ENCODE results near the gene SPHK1.

The SPHK1 gene

GRCh38 chr17:76365256-76365903 lies 19.0 kb upstream of the SPHK1 start:
- no peak for DNase-seq

DNA sequence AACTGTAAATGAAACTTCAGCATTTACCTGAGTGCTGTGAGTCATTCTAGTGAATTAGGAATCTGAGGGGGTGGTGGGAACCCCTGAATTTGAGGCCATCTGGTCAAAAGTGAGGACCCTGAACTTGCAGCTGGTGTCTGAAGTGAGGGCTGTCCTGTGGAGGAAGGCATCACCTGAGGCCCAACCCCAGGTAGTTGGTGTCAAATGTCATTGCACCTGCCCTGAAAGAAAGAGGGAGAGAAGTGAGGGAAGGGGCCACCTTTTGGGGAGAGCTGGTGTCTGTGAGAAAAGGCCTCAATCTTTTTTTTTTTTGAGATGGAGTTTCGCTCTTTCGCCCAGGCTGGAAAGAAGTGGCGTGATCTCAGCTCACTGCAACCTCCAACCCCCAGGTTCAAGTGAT lies 18.2 kb upstream of the SPHK1 start:
- no peak for DNase-seq

DNA sequence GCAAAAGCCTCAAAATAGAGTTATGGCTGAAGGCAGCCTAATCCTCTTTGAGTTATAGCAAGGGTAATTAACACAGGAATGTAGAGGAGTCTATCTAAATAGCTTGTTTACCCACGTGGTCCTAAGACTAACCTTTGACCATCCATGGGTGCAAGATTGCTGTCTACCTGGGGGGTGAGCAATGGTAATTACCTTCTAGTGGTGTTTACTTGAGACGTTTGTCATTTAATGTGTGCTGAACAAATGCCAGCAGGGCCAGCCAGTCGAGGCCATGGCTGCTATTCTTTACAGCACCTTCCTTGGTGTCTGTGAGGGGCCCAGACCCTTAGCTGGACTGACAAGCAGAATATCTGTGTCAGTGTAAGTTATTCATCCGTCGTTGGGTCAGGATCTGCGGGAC lies 16.8 kb upstream of the SPHK1 start:
- DNase-seq, result no peak

DNA sequence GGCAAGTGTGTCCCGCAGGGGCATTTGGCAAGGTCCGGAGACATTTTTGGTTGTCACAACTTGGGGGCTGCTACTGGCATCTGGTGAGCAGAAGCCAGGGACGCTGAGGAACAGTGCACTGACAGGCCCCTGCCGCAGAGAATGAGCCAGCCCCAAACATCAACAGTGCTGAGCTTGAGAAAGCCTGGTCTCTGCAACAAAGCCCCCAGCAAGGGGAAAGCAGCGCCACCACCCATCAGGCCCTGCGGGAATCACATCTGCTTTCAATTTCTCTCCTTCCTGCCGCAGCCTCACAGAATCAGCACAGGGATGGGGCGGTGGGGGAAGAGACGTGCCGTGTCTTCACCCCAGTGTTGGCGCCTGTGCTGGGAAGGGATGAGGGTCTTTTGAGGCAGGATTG lies 15.9 kb upstream of the SPHK1 start:
- no peak for DNase-seq

DNA sequence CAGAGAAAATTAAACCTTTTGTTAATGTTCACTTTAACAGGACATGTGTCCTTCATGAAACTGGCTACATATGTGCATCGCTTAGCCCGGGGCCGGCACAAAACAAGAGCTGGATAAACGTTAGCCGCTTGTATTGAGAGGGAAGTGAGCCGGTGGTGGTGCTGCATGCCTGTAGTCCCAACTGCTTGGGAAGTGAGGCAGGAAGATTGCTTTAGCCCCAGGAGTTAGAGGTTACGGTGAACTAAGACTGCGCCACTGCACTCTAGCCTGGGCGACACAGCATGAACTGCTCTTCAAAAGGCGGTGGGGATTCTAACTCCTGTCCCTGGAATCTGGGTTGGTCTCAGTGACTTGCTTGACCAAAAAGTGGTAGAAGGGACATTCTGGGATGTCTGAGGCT lies 15.0 kb upstream of the SPHK1 start:
- DNase-seq, result no peak

GRCh38 chr17:76369804-76370203 lies 14.6 kb upstream of the SPHK1 start:
- no peak for DNase-seq

DNA sequence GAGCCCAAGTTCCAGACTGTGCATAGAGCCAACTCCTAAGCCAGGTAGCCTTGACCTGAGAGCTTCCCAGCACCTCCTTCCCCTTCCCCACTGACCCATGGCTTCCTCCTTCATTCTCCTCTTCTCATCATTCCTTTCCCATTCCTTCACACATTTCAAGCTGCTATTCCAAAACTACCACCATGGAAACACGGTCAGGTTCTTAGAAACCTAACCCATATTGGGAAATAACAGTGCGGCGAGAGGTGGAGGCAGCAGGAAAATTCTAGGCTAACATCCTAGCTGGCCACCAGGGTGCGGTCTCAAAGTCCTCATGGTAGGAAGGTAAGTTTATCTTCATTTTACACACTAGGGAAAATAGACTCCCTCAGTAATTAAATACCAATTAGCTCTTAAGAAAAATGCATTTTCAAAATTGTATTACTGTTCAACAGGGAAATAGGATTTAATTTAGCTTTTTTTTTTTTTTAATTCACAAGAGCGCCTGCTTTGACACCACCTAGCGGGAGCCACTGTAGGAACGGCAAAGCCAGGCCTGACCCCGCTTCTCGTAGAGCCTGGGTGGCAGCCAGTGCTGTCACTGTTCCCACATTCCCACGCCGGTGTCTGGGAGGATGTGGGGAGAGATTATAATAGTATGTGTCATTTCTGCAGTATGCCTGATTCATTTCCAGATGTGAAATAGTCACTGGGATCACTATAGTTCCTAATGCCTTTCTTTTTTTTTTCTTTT lies 14.0 kb upstream of the SPHK1 start:
- DNase-seq, result peak; percentile 82

GRCh38 chr17:76371656-76372628 lies 12.5 kb upstream of the SPHK1 start:
- DNase-seq, result no peak

DNA sequence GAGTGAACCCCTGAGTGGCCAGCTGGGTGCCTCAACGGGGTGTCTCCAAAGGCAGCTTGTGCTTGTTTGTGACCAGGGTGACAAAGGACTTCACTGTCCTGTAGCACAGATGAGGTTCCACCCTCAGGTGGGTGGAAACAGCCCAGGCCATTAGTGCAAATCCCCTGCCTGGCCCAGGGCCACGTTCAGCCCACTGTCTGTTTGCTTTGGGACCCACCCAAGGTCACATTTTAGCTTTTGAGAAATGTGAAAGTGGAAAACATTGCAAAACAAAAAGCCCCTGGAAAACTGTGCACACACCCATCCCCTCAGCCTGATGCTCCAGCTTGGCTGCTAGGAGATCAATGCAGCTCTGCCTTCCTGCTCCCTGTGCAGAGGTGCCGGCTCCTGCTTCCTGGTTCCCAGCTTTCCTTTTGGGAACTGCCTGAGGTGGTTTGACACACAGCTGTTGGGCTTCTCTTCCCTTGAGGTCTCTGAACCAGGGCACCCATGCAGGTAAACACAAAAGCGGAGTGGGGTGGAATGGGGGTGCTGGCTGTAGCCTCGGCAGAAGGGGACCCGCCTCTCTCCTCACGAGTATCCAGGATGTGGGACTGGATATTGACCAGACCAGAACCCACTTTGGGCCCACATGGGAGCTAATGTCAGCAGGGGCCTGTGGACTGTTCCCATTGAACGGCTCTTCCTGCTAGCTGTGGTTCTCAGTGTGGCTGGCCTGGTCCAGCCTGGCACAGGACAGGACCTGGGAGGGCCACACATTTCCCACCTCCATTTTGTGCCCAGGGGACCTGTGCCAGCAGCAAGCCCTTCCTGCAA lies 7.9 kb upstream of the SPHK1 start:
- no peak for DNase-seq

- DNase-seq, result no peak
Measured at GRCh38 chr17:76378548-76379274, 5.7 kb upstream of the SPHK1 start.

DNA sequence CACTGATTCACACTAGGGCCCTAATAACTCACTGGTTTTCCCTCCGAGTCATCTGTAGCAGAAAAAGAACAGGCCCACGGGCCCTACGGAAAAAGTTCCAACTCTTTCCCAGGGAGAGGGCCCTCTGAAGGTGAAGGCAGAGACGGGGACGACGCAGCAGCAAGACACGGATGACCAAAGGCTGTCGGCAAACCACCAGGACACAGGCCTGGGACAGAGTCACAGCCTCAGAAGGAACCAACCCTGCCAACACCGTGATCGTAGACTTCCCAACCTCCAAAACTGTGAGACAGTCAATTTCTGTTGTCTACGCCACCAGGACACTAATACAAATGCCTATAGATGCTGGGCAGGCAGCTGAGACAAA lies 5.2 kb upstream of the SPHK1 start:
- no peak for DNase-seq

GRCh38 chr17:76379646-76380376 lies 4.6 kb upstream of the SPHK1 start:
- no peak for DNase-seq

GRCh38 chr17:76381633-76382350 lies 2.6 kb upstream of the SPHK1 start:
- DNase-seq, result no peak

- peak; percentile 65 for DNase-seq
Measured at GRCh38 chr17:76382351-76382802, 2.0 kb upstream of the SPHK1 start.

- peak; percentile 65 for DNase-seq
Measured at GRCh38 chr17:76382803-76383545, 1.4 kb upstream of the SPHK1 start.

DNA sequence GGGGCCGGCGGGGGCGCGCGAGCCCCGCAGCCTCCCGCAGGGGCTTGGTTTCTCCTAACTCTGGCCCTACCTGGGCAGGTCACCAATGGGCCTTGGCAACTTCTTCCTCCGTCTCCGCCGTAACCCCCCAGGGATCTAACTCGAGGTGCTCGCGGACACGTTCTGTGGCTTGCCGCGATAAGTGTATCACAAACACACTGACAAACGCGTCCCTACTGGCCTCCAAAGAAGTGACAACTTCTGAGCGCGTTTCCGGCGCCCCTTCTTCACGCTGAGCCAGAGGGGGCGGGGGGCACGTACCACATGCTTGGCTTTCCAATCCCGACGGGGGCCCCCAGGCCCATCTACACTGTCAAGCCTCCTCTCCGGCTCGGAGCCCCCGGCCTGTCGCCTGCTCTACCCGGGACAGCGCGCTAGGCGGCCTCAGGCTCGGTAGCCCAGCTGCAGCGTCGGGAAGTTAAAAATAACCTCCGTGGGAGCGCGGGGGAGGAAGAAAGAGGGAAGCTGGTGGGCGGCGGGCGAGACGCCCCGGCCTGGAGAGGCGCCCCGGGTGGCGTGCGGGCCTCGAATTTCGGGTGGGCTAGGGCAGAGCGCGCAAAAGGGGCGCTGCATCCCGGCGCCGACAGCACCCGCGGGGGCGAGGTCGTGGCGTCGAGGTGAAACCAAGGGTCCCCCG lies 725 bp upstream of the SPHK1 start:
- DNase-seq, result peak; percentile 80

- no peak for DNase-seq
Measured at GRCh38 chr17:76384987-76385891, 830 bp downstream of the SPHK1 start.
